Erythroblast (primary cell): Measurements from ENCODE around the gene HNRNPC.

Source experiments
- GATA1 ChIP-seq: IDR thresholded peaks from 2 replicates; pipeline ENCODE4 v1.6.1; 2011; ENCODE audit warnings: low read depth, mild to moderate bottlenecking, control low read depth, low read length, moderate library complexity
- POLR2A ChIP-seq: IDR thresholded peaks from 2 replicates; pipeline ENCODE4 v1.6.1; 2011; ENCODE audit warnings: mild to moderate bottlenecking, low read length

DNA sequence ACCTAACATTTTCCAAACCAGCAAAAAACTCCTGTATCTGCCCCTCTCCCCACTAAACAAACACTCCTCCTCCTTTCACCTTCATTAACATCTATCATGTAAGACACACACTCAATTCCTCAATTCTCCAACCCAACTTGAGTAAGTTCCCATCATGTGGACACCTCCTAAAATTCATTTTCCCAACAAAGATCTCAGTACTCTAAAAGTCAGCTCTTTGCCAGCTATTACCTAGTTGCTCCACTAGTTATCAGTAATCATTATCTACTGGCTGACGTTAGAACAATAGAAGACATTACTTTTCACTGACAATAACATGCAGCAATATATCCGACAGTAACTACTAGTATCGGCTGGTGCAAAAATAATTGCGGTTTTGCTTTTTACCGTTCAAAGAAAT is 42.1 kb downstream of the HNRNPC start:
- TF ChIP-seq POLR2A (no peak), GATA1 (no peak)
